BLaER1 (cell line): ENCODE data around the gene ITPRIPL1.

Experiments used
- H3K27ac ChIP-seq: shearing (Covaris generic); formaldehyde crosslinking; 2 replicates; pipeline ENCODE4 v1.8.1; 2022
- H3K27me3 ChIP-seq: shearing (Covaris generic); formaldehyde crosslinking; 2 replicates; pipeline ENCODE4 v1.8.1; 2022
- H3K36me3 ChIP-seq: shearing (Covaris generic); formaldehyde crosslinking; 2 replicates; pipeline ENCODE4 v1.8.1; 2022
- H3K4me1 ChIP-seq: shearing (Covaris generic); formaldehyde crosslinking; 2 replicates; pipeline ENCODE4 v1.8.1; 2022
- H3K4me2 ChIP-seq: shearing (Covaris generic); formaldehyde crosslinking; 2 replicates; pipeline ENCODE4 v1.8.1; 2022
- H3K4me3 ChIP-seq: shearing (Covaris generic); formaldehyde crosslinking; 2 replicates; pipeline ENCODE4 v1.8.1; 2022
- H3K9ac ChIP-seq: shearing (Covaris generic); formaldehyde crosslinking; 2 replicates; pipeline ENCODE4 v1.8.1; 2022
- H3K9me3 ChIP-seq: shearing (Covaris generic); formaldehyde crosslinking; 2 replicates; pipeline ENCODE4 v1.8.1; 2022
- H4K20me1 ChIP-seq: shearing (Covaris generic); formaldehyde crosslinking; 2 replicates; pipeline ENCODE4 v1.8.1; 2022
- Cebpa-rat ChIP-seq: shearing (Covaris generic); IDR thresholded peaks from 2 replicates; pipeline ENCODE4 v1.8.1; 2022

ITPRIPL1 gene

DNA sequence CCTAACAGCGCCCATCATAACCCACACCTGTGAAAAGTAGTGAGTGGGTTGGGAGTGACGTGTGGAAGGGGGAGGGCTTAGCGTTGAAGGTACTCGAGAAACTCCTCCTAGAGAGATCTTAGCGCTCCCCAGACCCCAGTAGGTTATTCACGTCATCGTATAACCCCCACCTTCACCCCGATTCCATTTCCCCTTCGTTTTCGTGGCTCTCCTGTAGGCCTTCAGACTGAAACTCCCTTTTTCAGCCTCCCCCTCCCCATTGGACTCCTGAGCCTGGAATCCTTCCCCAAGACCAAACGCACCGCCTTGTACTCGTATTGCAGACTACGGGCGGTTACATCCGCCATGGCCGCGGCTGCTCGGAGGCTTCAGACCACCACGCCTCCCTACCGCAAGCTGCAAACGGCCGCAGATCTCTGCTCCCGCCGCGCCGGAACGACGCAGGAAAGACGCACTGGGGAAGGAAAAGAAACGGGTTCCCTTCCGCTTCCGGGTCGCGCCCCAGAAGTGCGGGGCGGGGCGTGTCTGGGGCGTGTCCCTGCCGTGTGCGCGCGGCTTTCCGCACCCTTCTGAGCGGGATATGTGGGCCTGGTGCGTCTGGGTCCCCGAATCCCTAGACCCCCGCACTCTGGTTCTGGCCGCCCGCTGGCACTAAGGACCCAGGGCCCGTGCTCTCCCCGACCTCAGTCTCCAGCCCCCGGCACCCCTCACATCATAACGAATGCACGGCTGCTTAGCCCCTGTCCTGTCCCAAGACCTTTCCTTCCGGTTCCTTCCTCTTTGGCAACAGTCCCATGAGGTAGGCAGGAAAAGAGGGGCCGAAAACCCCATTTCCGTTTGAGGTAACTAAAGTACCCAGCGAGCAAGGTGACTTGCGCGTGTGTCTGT lies 19.8 kb upstream of the ITPRIPL1 start, which contains the start of gene SNRNP200:
SNRNP200 (minus strand) TSS at position 456 of the 888 bp plus-strand sequence; CDS start at position 347, 109 bp downstream.
- H3K9me3 ChIP-seq, result no peaks in the 10 kb centered on the region
- peak within 1 kb of the TSS; percentile 88 for H3K9ac ChIP-seq
- no peak for TF ChIP-seq Cebpa-rat
- H3K27ac ChIP-seq, result peak within 1 kb of the TSS; percentile 89
- no peaks in the 10 kb centered on the region for H3K27me3 ChIP-seq
- H3K4me1 ChIP-seq, result peaks cover 45% of the 10 kb centered on the region
- H4K20me1 ChIP-seq, result peaks cover 43% of the 10 kb centered on the region
- peak within 1 kb of the TSS; percentile 91 for H3K4me2 ChIP-seq
- peak within 1 kb of the TSS; percentile 78 for H3K4me3 ChIP-seq
- peaks cover 77% of the 10 kb centered on the region for H3K36me3 ChIP-seq

DNA sequence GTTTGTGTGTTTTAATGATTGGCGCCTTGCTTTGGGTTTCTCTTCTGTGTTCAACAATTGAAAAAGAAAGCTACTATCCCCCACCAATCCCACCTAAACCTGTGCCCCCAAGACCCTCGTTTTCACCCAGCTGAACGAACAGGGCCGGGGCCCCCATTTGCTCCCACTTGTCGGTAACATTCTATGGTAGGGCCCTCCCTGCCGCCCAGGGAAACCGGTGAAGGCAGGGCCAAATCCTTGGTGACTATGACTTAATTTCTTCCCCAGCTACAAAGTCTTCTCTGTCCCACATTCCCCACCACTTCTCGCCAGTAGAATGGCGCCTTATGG lies 19.2 kb upstream of the ITPRIPL1 start:
- peak overlapping the region; percentile 78 for H3K4me3 ChIP-seq
- peaks cover 37% of the 10 kb centered on the region for H4K20me1 ChIP-seq
- peak overlapping the region; percentile 91 for H3K4me2 ChIP-seq
- peaks cover 45% of the 10 kb centered on the region for H3K4me1 ChIP-seq
- TF ChIP-seq Cebpa-rat, result no peak
- peaks cover 71% of the 10 kb centered on the region for H3K36me3 ChIP-seq
- H3K27ac ChIP-seq, result peak overlapping the region; percentile 89
- H3K9me3 ChIP-seq, result no peaks in the 10 kb centered on the region
- H3K9ac ChIP-seq, result peak overlapping the region; percentile 88
- H3K27me3 ChIP-seq, result no peaks in the 10 kb centered on the region

DNA sequence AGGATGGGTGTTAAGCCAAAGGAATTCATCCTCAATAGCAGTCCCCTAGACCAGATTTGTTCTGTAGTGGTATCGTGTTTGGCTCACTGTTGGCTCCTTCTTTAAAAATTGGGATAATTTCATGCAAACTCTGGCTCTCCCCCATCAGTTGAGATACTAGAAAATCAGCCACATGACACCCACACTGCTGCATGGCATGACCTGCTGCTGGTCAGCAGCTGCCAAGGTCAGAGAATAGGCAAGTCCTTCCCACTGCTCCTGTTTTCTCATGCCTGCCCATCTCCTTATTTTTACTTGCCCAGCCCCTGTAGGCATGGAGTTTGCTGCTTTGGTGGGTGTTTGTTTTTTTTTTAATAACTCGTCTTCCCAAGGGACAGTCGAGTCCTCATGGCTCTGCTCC lies 18.7 kb upstream of the ITPRIPL1 start:
- TF ChIP-seq Cebpa-rat, result no peak
- H3K9ac ChIP-seq, result peak overlapping the region; percentile 88
- peak overlapping the region; percentile 91 for H3K4me2 ChIP-seq
- peaks cover 70% of the 10 kb centered on the region for H3K36me3 ChIP-seq
- peaks cover 33% of the 10 kb centered on the region for H4K20me1 ChIP-seq
- H3K4me3 ChIP-seq, result peak overlapping the region; percentile 78
- no peaks in the 10 kb centered on the region for H3K27me3 ChIP-seq
- H3K4me1 ChIP-seq, result peaks cover 45% of the 10 kb centered on the region
- H3K27ac ChIP-seq, result peak overlapping the region; percentile 89
- H3K9me3 ChIP-seq, result no peaks in the 10 kb centered on the region

DNA sequence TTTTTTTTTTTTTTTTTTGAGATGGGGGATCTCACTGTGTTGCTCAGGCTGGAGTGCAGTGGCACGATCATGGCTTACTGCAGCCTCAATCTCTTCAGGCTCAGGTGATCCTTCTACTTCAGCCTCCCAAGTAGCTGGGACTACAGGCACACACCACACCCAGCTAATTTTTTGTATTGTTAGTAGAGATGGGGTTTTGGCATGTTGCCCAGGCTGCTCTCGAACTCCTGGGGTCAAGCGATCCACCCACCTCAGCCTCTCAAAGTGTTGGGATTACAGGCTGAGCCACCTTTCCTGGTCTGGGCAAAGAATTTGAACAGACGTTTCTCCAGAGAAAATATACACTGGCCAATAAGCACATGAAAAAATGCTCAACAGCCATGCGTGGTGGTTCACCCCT lies 16.9 kb upstream of the ITPRIPL1 start:
- no peak overlapping the region for H3K27ac ChIP-seq
- H3K4me2 ChIP-seq, result no peak overlapping the region
- peaks cover 65% of the 10 kb centered on the region for H3K36me3 ChIP-seq
- H3K9me3 ChIP-seq, result no peaks in the 10 kb centered on the region
- peaks cover 14% of the 10 kb centered on the region; the same call in 1 of the 2 replicates for H4K20me1 ChIP-seq
- no peak overlapping the region for H3K9ac ChIP-seq
- H3K27me3 ChIP-seq, result no peaks in the 10 kb centered on the region
- TF ChIP-seq Cebpa-rat, result no peak
- peaks cover 55% of the 10 kb centered on the region for H3K4me1 ChIP-seq
- H3K4me3 ChIP-seq, result no peak overlapping the region

DNA sequence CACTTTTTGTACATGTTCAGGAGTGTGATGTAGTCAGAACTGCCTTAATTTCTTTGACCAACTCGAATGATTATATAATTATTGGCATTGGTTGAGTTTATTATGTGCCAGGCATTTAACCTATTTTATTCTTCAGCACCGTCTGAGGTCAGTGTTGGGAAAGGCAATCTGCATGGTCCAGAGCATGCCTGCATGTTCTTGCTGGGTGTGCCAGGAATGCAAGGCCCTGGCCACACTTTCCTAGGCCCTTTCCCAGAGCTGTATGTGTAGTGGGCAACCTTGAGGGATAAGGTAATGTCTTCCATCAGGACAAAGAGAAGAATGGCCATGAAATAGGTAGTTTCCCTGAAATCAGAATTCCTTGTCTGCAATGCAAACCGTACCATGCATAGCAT lies 10.1 kb upstream of the ITPRIPL1 start:
- Histone ChIP-seq H3K27me3 (no peaks in the 10 kb centered on the region), H3K27ac (peak overlapping the region; percentile 91), H3K9ac (peak overlapping the region; percentile 66; the same call in 1 of the 2 replicates), H3K4me2 (peak overlapping the region; percentile 89), H3K4me1 (peaks cover 83% of the 10 kb centered on the region), H3K9me3 (no peaks in the 10 kb centered on the region), H3K36me3 (peaks cover 42% of the 10 kb centered on the region), H3K4me3 (peak overlapping the region; percentile 47), H4K20me1 (0 out of 2 replicates have a peak, but pooled peaks cover 5% of the 10 kb centered on the region)
- TF ChIP-seq Cebpa-rat, result no peak

DNA sequence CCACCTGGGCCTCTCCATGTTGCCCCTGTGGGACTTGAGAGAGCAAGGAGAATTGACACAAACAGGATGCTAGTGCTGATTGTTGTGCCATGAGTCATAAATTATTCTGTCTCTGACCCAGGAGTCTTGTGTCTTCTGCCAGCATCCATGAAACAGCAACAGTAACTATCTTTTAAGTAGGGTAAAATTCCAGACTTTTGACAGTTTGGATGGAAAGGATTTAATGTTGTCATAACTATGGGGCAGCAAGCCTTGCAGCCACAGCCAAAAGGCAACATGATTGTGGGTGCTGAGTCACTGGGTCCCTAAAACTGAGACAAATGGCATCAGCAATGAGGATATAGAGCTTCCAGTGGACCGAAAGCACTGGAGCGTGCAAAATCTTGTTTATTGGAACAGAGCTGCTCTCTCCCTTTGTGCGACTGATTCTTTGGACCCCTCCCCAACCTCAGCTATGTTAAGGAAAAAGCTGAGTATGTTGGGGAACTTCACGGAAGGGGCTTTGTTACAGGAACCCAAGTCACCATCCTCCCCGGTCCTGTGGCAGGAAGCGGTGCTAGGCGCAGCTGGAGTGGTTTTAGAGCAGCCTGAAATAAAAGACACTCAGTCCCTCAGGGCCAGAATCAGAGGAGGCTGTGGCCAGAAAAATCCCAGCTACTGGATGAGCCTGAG lies 9.6 kb upstream of the ITPRIPL1 start:
- Histone ChIP-seq H3K9ac (peak overlapping the region; percentile 66), H3K4me1 (peaks cover 88% of the 10 kb centered on the region), H4K20me1 (0 out of 2 replicates have a peak, but pooled peaks cover 5% of the 10 kb centered on the region), H3K4me2 (peak overlapping the region; percentile 89), H3K4me3 (peak overlapping the region; percentile 47), H3K27ac (peak overlapping the region; percentile 91), H3K27me3 (no peaks in the 10 kb centered on the region), H3K9me3 (no peaks in the 10 kb centered on the region), H3K36me3 (peaks cover 39% of the 10 kb centered on the region)
- no peak for TF ChIP-seq Cebpa-rat

DNA sequence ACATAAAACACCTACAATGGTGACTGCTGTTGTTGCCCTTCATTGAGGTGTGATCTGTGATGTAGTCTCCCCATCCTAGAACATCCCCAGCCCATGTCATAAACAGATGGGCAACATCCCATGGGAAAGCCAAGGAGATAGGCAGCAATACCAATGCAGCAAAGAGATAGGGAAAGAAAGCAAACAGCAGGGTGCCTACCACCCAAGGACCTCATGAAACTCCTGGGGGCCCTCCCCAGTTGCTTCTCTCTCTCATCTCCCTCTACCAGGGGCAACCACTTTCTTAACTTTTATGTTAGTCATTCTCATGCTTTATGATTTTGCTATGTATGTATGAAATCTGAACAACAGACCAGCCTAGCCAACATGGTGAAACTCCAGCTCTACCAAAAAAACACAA lies 8.1 kb upstream of the ITPRIPL1 start:
- H3K4me3 ChIP-seq, result no peak overlapping the region
- peak overlapping the region; percentile 91 for H3K27ac ChIP-seq
- peaks cover 30% of the 10 kb centered on the region for H3K36me3 ChIP-seq
- TF ChIP-seq Cebpa-rat, result no peak
- 0 out of 2 replicates have a peak, but pooled peaks cover 5% of the 10 kb centered on the region for H4K20me1 ChIP-seq
- H3K4me1 ChIP-seq, result peaks cover 88% of the 10 kb centered on the region
- no peak overlapping the region for H3K9ac ChIP-seq
- no peaks in the 10 kb centered on the region for H3K9me3 ChIP-seq
- H3K27me3 ChIP-seq, result no peaks in the 10 kb centered on the region
- H3K4me2 ChIP-seq, result peak overlapping the region; percentile 89

DNA sequence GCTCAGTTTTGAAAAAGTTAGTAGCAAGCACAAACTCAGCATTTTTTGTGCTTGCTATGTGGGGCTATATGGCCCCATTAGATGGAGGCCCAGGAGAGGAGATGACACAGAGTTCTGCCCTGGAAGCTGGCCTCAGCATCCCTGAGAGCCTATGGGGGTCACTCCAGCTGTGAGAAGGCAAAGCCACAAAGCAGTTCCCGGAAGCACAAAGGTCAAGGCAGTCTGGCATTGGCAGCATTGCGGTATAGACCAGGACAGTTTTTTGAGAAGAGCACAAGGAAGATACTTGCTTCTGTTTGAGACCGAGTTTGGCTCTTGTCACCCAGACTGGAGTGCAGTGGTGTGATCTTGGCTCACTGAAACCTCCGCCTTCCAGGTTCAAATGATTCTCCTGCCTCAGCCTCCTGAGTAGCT lies 7.5 kb upstream of the ITPRIPL1 start:
- H3K4me2 ChIP-seq, result peak overlapping the region; percentile 89
- H3K36me3 ChIP-seq, result peaks cover 29% of the 10 kb centered on the region
- no peak overlapping the region for H3K9ac ChIP-seq
- peaks cover 88% of the 10 kb centered on the region for H3K4me1 ChIP-seq
- H3K4me3 ChIP-seq, result no peak overlapping the region
- 0 out of 2 replicates have a peak, but pooled peaks cover 5% of the 10 kb centered on the region for H4K20me1 ChIP-seq
- no peak for TF ChIP-seq Cebpa-rat
- H3K27ac ChIP-seq, result peak overlapping the region; percentile 91; the same call in 1 of the 2 replicates
- H3K9me3 ChIP-seq, result no peaks in the 10 kb centered on the region
- no peaks in the 10 kb centered on the region for H3K27me3 ChIP-seq

DNA sequence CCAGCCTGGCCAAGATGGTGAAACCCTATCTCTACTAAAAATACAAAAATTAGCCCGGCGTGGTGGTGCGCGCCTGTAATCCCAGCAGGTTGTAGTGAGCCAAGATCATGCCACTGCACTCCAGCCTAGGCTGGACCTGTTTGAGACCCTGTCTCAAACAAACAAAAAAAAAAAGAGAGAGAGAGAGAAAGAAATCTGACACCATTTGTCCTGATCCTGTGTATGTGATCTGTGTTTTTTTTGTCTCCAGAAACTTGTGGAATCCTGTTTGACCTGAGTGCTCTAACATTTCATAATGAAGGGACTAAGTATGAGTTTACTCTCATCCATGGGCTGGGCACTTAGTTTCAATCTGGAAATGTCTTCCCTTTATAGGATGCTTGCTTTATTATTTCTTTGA lies 6.4 kb upstream of the ITPRIPL1 start:
- peak overlapping the region; percentile 89 for H3K4me2 ChIP-seq
- peak overlapping the region; percentile 87 for H3K4me3 ChIP-seq
- TF ChIP-seq Cebpa-rat, result no peak
- H3K9ac ChIP-seq, result peak overlapping the region; percentile 96; the same call in 1 of the 2 replicates
- H3K27ac ChIP-seq, result 0 out of 2 replicates have a peak overlapping the region, but pooled peaks have one; percentile 97
- peaks cover 19% of the 10 kb centered on the region for H3K36me3 ChIP-seq
- 0 out of 2 replicates have a peak, but pooled peaks cover 5% of the 10 kb centered on the region for H4K20me1 ChIP-seq
- peaks cover 88% of the 10 kb centered on the region for H3K4me1 ChIP-seq
- H3K27me3 ChIP-seq, result no peaks in the 10 kb centered on the region
- H3K9me3 ChIP-seq, result no peaks in the 10 kb centered on the region
